Myometrial cell (primary cell): ENCODE data around the gene TMEM165. TPM values are rescaled to one million over a fixed set of nuclear protein-coding genes. Genes with fewer than 3 reads are reported as not detected.

Experiments used
- total RNA-seq: library from RNA; depleted of rRNA; stranded (reverse); fragments of >200 nt; gene quantifications from 2 replicates; pipeline ENCODE4 v1.2.3, GENCODE V29; 2015

Gene TMEM165
- 127 and 164 TPM in 2 replicates for total RNA-seq

GRCh38 chr4:55395529-55396307 is at the start of gene TMEM165:
Gene TMEM165, plus strand, starts transcription at chr4:55395957. Its CDS starts 233 bp downstream, at chr4:55396190.

GRCh38 chr4:55345980-55346850 is 49.5 kb upstream of the TMEM165 start, which contains the start of gene SRD5A3:
Gene SRD5A3, plus strand, starts transcription at chr4:55346242. Its CDS starts 95 bp downstream, at chr4:55346337.

Other genes with a start within 250 kb of the TMEM165 start
- gene SRD5A3, start 49.7 kb upstream of the TMEM165 start, total RNA-seq, result 6.2 and 6.9 TPM in 2 replicates
- 16.4 and 29.8 TPM in 2 replicates for gene CLOCK, start 151.0 kb downstream of the TMEM165 start, total RNA-seq
- not detected in 2 replicates for gene PDCL2, start 196.3 kb downstream of the TMEM165 start, total RNA-seq
- not detected in 2 replicates for gene NMU, start 240.3 kb downstream of the TMEM165 start, total RNA-seq